DMS114 treated with DMSO at 0.1 percent for 48 hours (cell line): ENCODE data around the gene GJB1.

Source experiments
- DNase-seq: peaks from one replicate; lab custom pipeline; 2025; ENCODE audit not compliant: unreplicated experiment; lab: John Stamatoyannopoulos, UW

The GJB1 gene

GRCh38 chrX:71214604-71215337 lies 8.3 kb upstream of the GJB1 start:
- no peak for DNase-seq

- no peak for DNase-seq
Measured at GRCh38 chrX:71215338-71215912, 7.6 kb upstream of the GJB1 start.

GRCh38 chrX:71216485-71216884 lies 6.5 kb upstream of the GJB1 start:
- no peak for DNase-seq

- no peak for DNase-seq
Measured at GRCh38 chrX:71217298-71217697, 5.7 kb upstream of the GJB1 start.

GRCh38 chrX:71221145-71221544 lies 1.9 kb upstream of the GJB1 start:
- no peak for DNase-seq

GRCh38 chrX:71224098-71224708 lies 1.2 kb downstream of the GJB1 start:
- DNase-seq = no peak

GRCh38 chrX:71225009-71225408 lies 2.0 kb downstream of the GJB1 start:
- no peak for DNase-seq

GRCh38 chrX:71225676-71226075 lies 2.7 kb downstream of the GJB1 start:
- DNase-seq = no peak

GRCh38 chrX:71227370-71228062 lies 4.5 kb downstream of the GJB1 start:
- DNase-seq = no peak

GRCh38 chrX:71228063-71228642 lies 5.1 kb downstream of the GJB1 start:
- no peak for DNase-seq

- no peak for DNase-seq
Measured at GRCh38 chrX:71235482-71235881, 12.5 kb downstream of the GJB1 start.

- no peak for DNase-seq
Measured at GRCh38 chrX:71236836-71237235, 13.8 kb downstream of the GJB1 start.

GRCh38 chrX:71239781-71240180 lies 16.8 kb downstream of the GJB1 start:
- no peak for DNase-seq

GRCh38 chrX:71241301-71241700 lies 18.3 kb downstream of the GJB1 start:
- no peak for DNase-seq

- no peak for DNase-seq
Measured at GRCh38 chrX:71244359-71245128, 21.5 kb downstream of the GJB1 start.

- no peak for DNase-seq
Measured at GRCh38 chrX:71245159-71245558, 22.1 kb downstream of the GJB1 start.

GRCh38 chrX:71250841-71251240 lies 27.8 kb downstream of the GJB1 start:
- DNase-seq = no peak

GRCh38 chrX:71251466-71251973 lies 28.5 kb downstream of the GJB1 start:
- no peak for DNase-seq

- no peak for DNase-seq
Measured at GRCh38 chrX:71252221-71252620, 29.2 kb downstream of the GJB1 start.

- DNase-seq = no peak
Measured at GRCh38 chrX:71253253-71254091, 30.4 kb downstream of the GJB1 start.
